COR-L47 (cell line): ENCODE data around the gene CSPG4.
A peak's percentile ranks its signal among the peaks of the same experiment; 100 is the strongest.
"Not testable (repeated sequence)": the region's sequence is repeated elsewhere in the genome, so short reads cannot be mapped to it uniquely, and the experiment has no call there.

Experiments
- DNase-seq: peaks from one replicate; lab custom pipeline; 2025; lab: John Stamatoyannopoulos, UW

CSPG4 gene

GRCh38 chr15:75725006-75725718 lies 12.5 kb upstream of the CSPG4 start:
- DNase-seq, result no peak

GRCh38 chr15:75723847-75724660 lies 11.4 kb upstream of the CSPG4 start:
- peak; percentile 56 for DNase-seq

GRCh38 chr15:75723171-75723846 lies 10.7 kb upstream of the CSPG4 start:
- DNase-seq, result peak; percentile 61

- no peak for DNase-seq
These were observed 9.5 kb upstream of the CSPG4 start for GRCh38 chr15:75721923-75722870.

- no peak for DNase-seq
These were observed 8.9 kb upstream of the CSPG4 start for GRCh38 chr15:75721480-75721922.

- peak; percentile 85 for DNase-seq
These were observed 8.3 kb upstream of the CSPG4 start for GRCh38 chr15:75720787-75721479.

- DNase-seq, result no peak
These were observed 7.6 kb upstream of the CSPG4 start for GRCh38 chr15:75720297-75720696.

GRCh38 chr15:75718328-75718727 lies 5.7 kb upstream of the CSPG4 start:
- DNase-seq, result no peak

- not testable (repeated sequence) for DNase-seq
These were observed 4.4 kb upstream of the CSPG4 start for GRCh38 chr15:75717001-75717400.

GRCh38 chr15:75716249-75716950 lies 3.8 kb upstream of the CSPG4 start:
- not testable (repeated sequence) for DNase-seq

GRCh38 chr15:75715312-75715832 lies 2.7 kb upstream of the CSPG4 start:
- not testable (repeated sequence) for DNase-seq

GRCh38 chr15:75714195-75714594 lies 1.5 kb upstream of the CSPG4 start:
- no peak for DNase-seq

GRCh38 chr15:75713338-75713895 lies 769 bp upstream of the CSPG4 start:
- DNase-seq, result no peak

- not testable (repeated sequence) for DNase-seq
These were observed 1.2 kb downstream of the CSPG4 start for GRCh38 chr15:75711495-75711894.

- DNase-seq, result not testable (repeated sequence)
These were observed 1.8 kb downstream of the CSPG4 start for GRCh38 chr15:75710874-75711273.

- peak; percentile 33 for DNase-seq
These were observed 3.2 kb downstream of the CSPG4 start for GRCh38 chr15:75709458-75709857.

- DNase-seq, result no peak
These were observed 6.0 kb downstream of the CSPG4 start for GRCh38 chr15:75706682-75706954.

- DNase-seq, result no peak
These were observed 6.6 kb downstream of the CSPG4 start for GRCh38 chr15:75705854-75706681.

- DNase-seq, result not testable (repeated sequence)
These were observed 7.3 kb downstream of the CSPG4 start for GRCh38 chr15:75705375-75705774.
